Activated CD4-positive, alpha-beta T cell treated with anti-CD3 and anti-CD28 coated beads, Interleukin-2, amount 10 ng/mL, durations not matched to agents 24 days and 14 days (primary cell): ENCODE measurements around the gene PTX3. TPM values are rescaled to one million over a fixed set of nuclear protein-coding genes. Genes with fewer than 3 reads are reported as not detected.

Experiments used
- DNase-seq: peaks from one replicate; pipeline ENCODE4 v3.0.0; 2022
- H3K27ac Mint-ChIP-seq: one replicate; pipeline ENCODE4 v1.8.0; 2022; ENCODE audit warnings: mild to moderate bottlenecking, mixed read lengths
- H3K27me3 Mint-ChIP-seq: one replicate; pipeline ENCODE4 v1.8.0; 2022; ENCODE audit warnings: mixed read lengths
- H3K36me3 Mint-ChIP-seq: one replicate; pipeline ENCODE4 v1.8.0; 2022; ENCODE audit warnings: low read depth, mild to moderate bottlenecking, mixed read lengths
- H3K4me1 Mint-ChIP-seq: one replicate; pipeline ENCODE4 v1.8.0; 2021; ENCODE audit warnings: mixed read lengths
- H3K4me3 Mint-ChIP-seq: one replicate; pipeline ENCODE4 v1.8.0; 2022; ENCODE audit warnings: mild to moderate bottlenecking, moderate library complexity, mixed read lengths
- H3K9me3 Mint-ChIP-seq: one replicate; pipeline ENCODE4 v1.8.0; 2021; ENCODE audit warnings: mixed read lengths
- intact Hi-C: fragments of 100-400 bp; cut with micrococcal nuclease; formaldehyde crosslinking; loops from one replicate; pipeline ENCODE4 v1.15.1; 2023
- total RNA-seq: library from RNA; stranded (reverse); gene quantifications from 2 replicates; pipeline ENCODE4 v1.2.3, GENCODE V29; 2022

Gene PTX3
- total RNA-seq, 1 donor from 2014 or later = not detected

GRCh38 chr3:157471064-157471463 lies 34.4 kb downstream of the PTX3 start:
- Mint-ChIP-seq H3K36me3 (no peaks in the 10 kb centered on the region), H3K9me3 (no peaks in the 10 kb centered on the region), H3K4me3 (no peak overlapping the region), H3K27ac (no peak overlapping the region), H3K4me1 (no peaks in the 10 kb centered on the region), H3K27me3 (peaks cover 2% of the 10 kb centered on the region)
- DNase-seq = no peak
- intact Hi-C loops = no loop called here

DNA sequence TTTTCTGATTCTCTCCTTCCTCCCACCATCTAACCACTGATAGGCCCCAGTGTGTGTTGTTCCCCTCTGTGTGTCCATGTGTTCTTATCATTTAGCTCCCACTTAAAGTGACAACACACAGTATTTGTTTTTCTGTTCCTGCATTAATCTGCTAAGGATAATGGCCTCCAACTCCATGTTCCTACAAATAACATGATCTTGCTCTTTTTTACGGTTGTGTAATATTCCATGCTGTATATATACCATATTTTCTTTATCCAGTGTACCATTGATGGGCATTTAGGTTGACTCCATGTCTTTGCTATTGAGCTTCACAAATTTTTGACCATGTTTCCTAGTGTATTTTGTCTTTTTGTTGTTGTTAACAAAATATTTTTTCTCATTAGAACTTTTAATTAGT lies 36.0 kb downstream of the PTX3 start:
- intact Hi-C loops = no loop called here
- H3K27ac Mint-ChIP-seq = no peak overlapping the region
- H3K4me3 Mint-ChIP-seq = no peak overlapping the region
- no peaks in the 10 kb centered on the region for H3K9me3 Mint-ChIP-seq
- no peaks in the 10 kb centered on the region for H3K36me3 Mint-ChIP-seq
- H3K4me1 Mint-ChIP-seq = no peaks in the 10 kb centered on the region
- peaks cover 2% of the 10 kb centered on the region for H3K27me3 Mint-ChIP-seq
- no peak for DNase-seq

GRCh38 chr3:157475921-157476414 lies 39.3 kb downstream of the PTX3 start:
- no peaks in the 10 kb centered on the region for H3K36me3 Mint-ChIP-seq
- H3K27ac Mint-ChIP-seq = no peak overlapping the region
- intact Hi-C loops = no loop called here
- H3K9me3 Mint-ChIP-seq = no peaks in the 10 kb centered on the region
- no peak for DNase-seq
- peaks cover under 1% of the 10 kb centered on the region for H3K27me3 Mint-ChIP-seq
- H3K4me1 Mint-ChIP-seq = no peaks in the 10 kb centered on the region
- H3K4me3 Mint-ChIP-seq = no peak overlapping the region

- intact Hi-C loops = no loop called here
- H3K27me3 Mint-ChIP-seq = no peaks in the 10 kb centered on the region
These were observed 40.8 kb downstream of the PTX3 start for GRCh38 chr3:157477441-157477840.

DNA sequence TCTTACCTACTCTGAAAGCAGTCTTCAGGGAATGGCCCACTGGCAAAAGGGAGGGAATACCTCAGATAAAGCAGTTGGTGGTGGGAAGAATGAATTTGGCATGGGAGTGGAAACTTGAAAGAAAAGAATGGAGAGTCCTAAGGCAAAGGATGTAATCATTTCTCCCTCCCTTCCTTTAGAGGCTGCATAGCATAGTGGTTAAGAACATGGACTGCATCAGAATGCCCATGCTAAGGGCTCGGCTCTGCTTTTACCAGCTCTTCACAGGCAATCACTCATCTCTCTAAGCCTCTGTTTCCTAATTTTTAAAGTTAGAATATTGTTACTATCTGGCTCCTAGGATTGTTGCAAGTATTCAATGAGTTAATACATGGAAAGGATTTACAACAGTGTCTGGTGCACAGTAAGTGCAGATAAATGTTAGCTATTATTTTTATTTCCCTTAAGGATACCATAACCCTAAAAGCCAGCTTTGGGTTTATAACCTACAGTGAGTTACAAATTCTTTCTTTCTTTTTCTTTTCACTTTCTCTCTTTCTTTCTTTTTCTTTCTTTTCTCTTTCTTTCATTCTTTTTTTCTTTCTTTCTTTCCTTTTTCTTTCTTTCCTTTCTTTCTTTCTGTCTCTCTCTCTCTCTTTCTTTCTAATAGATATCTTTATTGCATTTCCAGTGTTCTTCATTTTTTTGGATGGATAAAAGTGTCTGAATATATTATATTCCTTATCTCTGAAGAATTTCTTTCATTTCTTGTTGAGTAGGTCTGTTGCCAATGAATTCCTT lies 43.0 kb downstream of the PTX3 start:
- Mint-ChIP-seq H3K4me1 (no peaks in the 10 kb centered on the region), H3K27ac (no peak overlapping the region)
- DNase-seq = no peak

More at GRCh38 chr3:157477441-157477840, 40.8 kb downstream of the PTX3 start:
- Mint-ChIP-seq H3K9me3 (no peaks in the 10 kb centered on the region), H3K4me3 (no peak overlapping the region), H3K27ac (no peak overlapping the region), H3K36me3 (no peaks in the 10 kb centered on the region), H3K4me1 (no peaks in the 10 kb centered on the region)
- DNase-seq = no peak

DNA sequence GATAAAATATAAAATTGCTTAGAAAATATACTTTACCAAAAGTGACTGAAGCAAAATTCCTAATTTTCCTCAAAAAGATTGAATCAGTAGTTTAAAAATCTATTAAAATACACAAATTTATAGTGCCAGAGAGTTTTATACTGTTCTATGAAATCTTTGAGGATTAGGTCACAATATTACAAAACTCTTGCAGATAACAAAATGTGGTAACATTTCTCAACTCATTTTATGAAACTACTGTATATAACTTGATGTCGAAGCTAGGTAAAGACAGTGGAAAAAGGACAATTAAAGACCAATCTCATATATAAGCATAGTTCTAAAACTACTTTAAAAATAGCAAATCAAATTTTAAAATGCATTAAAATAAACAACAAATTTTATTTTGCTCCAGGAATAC lies 50.7 kb downstream of the PTX3 start:
- H3K4me3 Mint-ChIP-seq = no peak overlapping the region
- no peak for DNase-seq
- no peaks in the 10 kb centered on the region for H3K36me3 Mint-ChIP-seq
- no peak overlapping the region for H3K27ac Mint-ChIP-seq
- peaks cover 8% of the 10 kb centered on the region for H3K27me3 Mint-ChIP-seq
- no peaks in the 10 kb centered on the region for H3K9me3 Mint-ChIP-seq
- intact Hi-C loops = no loop called here
- H3K4me1 Mint-ChIP-seq = no peaks in the 10 kb centered on the region

More for the DNA sequence above, 43.0 kb downstream of the PTX3 start:
- Mint-ChIP-seq H3K4me3 (no peak overlapping the region), H3K27me3 (peaks cover 2% of the 10 kb centered on the region), H3K36me3 (no peaks in the 10 kb centered on the region), H3K9me3 (no peaks in the 10 kb centered on the region)
- intact Hi-C loops = no loop called here

DNA sequence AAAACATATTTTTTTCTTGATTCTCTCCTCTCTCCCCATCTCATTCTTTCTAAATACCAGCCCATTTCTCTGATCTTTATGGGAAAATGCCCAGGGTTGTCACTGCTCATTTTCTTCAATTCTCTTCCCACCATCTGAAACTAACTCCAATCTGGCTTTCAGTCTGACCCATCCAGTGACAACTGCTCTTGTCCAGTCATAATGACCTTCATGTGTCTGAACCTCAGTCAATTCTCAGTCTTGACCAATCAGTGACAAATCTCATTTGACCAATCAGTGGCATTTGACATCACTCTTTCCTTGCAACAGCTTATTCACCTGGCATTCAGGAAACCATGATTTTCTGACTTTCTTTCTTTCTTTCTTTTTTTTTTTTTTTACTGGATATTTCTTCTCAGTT lies 51.5 kb downstream of the PTX3 start:
- no peaks in the 10 kb centered on the region for H3K9me3 Mint-ChIP-seq
- H3K4me1 Mint-ChIP-seq = no peaks in the 10 kb centered on the region
- H3K36me3 Mint-ChIP-seq = no peaks in the 10 kb centered on the region
- intact Hi-C loops = no loop called here
- no peak overlapping the region for H3K27ac Mint-ChIP-seq
- no peak for DNase-seq
- peaks cover 8% of the 10 kb centered on the region for H3K27me3 Mint-ChIP-seq
- no peak overlapping the region for H3K4me3 Mint-ChIP-seq

DNA sequence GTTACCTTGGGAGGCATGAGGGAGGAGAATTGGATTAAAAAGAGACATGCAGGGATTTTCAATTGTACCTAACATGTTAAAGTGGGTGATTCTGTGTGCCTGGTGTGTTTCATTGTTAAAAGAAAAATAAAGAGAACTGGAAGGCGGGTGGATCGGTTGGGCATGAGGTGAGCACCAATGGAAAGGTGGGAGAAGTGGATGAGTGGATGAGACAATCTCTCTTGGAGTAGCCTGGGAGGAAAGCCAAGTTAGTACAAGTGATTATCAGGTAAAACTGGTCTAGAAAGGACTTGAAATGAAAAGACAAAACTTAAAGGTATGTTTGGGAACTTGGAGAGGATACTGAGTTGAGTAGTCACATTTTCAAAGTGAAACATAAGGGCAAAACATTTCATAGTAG lies 54.5 kb downstream of the PTX3 start:
- intact Hi-C loops = loop anchor here (10.0 kb wide), 1 partner anchor 286 kb away; no protein-coding TSS in a partner anchor
- no peak overlapping the region for H3K4me3 Mint-ChIP-seq
- DNase-seq = no peak
- no peaks in the 10 kb centered on the region for H3K9me3 Mint-ChIP-seq
- peaks cover 11% of the 10 kb centered on the region for H3K27me3 Mint-ChIP-seq
- H3K27ac Mint-ChIP-seq = no peak overlapping the region
- no peaks in the 10 kb centered on the region for H3K36me3 Mint-ChIP-seq
- H3K4me1 Mint-ChIP-seq = no peaks in the 10 kb centered on the region

Other genes starting within 250 kb of the PTX3 start
- gene VEPH1, start 66.6 kb downstream of the PTX3 start, total RNA-seq = not detected in 2 replicates